Thoracic aorta (tissue), 2 donors: Measurements from ENCODE around the gene SSH2. TPM values are rescaled to one million over a fixed set of nuclear protein-coding genes. Genes with fewer than 3 reads are reported as not detected.
"Not testable (repeated sequence)": the region's sequence is repeated elsewhere in the genome, so short reads cannot be mapped to it uniquely, and the experiment has no call there.

Experiments
- ATAC-seq: fragments of 150-250 bp; one replicate; pipeline ENCODE4 v1.8.0; 2017; ENCODE audit warnings: low read depth; ENCODE audit not compliant: insufficient number of reproducible peaks, low FRiP score
- DNase-seq: peaks from one replicate; pipeline ENCODE4 v3.0.0-alpha.2; 2020; ENCODE audit warnings: low spot score
- H3K27ac ChIP-seq, 2 donors: fragments of 200-600 bp; sonication (generic); 1 replicate in 1 of 2; 2 replicates in 1 of 2; pipeline ENCODE4 v1.5.1; 2016; ENCODE audit warnings: mild to moderate bottlenecking in 2 of 2, moderate library complexity in 2 of 2
- H3K27me3 ChIP-seq: fragments of 200-600 bp; sonication (generic); replicated peaks from 2 replicates; pipeline ENCODE4 v1.6.0; 2016; ENCODE audit warnings: mild to moderate bottlenecking; ENCODE audit not compliant: insufficient read depth
- H3K36me3 ChIP-seq: fragments of 200-600 bp; sonication (generic); one replicate; pipeline ENCODE4 v1.5.1; 2016
- H3K4me1 ChIP-seq, 2 donors: fragments of 200-600 bp; sonication (generic); 1 replicate in 1 of 2; 2 replicates in 1 of 2; pipeline versions ENCODE4 v1.5.1 to v1.6.0; 2016; ENCODE audit warnings: low read depth in 2 of 2, mild to moderate bottlenecking in 1 of 2; ENCODE audit not compliant: control insufficient read depth in 1 of 2
- H3K4me3 ChIP-seq: fragments of 200-600 bp; sonication (generic); 2 replicates; pipeline ENCODE4 v1.5.1; 2016; ENCODE audit warnings: mild to moderate bottlenecking
- H3K9me3 ChIP-seq: fragments of 200-600 bp; sonication (generic); 2 replicates; pipeline ENCODE4 v1.5.1; 2016
- total RNA-seq, 2 donors: library from RNA; depleted of rRNA; stranded (reverse); fragments of >200 nt; gene quantifications; one replicate each; pipeline versions ENCODE4 v1.1.0 to v1.2.3, GENCODE V29; 2016
- TF ChIP-seq, protein P1 (sequence below): fragments of 200-600 bp; sonication (generic); IDR thresholded peaks from one replicate; pipeline ENCODE4 v1.5.1; 2019; ENCODE audit warnings: antibody characterized with exemption

Gene SSH2
- total RNA-seq, 2 donors from 2014 or later, result 31.5 to 33.2 TPM

GRCh38 chr17:29787995-29788394 lies 142.0 kb downstream of the SSH2 start:
- H3K4me3 ChIP-seq, result no peak overlapping the region
- no peak for DNase-seq

DNA sequence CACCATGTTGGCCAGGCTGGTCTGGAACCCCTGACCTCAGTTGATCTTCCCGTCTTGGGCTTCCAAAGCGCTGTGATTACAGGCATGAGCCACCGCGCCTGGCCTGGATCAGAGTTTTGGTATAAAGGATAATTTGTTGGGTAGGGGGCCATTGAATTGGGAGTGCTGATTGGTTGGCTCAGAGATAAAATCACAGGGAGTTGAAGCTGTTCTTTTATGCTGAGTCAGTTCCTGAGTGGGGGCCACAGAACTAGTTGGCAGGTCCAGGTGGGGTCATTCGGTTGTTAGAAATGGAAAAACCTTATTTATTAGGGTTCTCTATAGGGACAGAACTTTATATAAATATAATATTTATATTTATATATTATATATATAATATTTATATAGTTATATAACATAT lies 147.1 kb downstream of the SSH2 start:
- H3K27ac ChIP-seq, result no peak overlapping the region
- no peak for ATAC-seq
- H3K4me3 ChIP-seq, result no peak overlapping the region
- no peaks in the 10 kb centered on the region for H3K36me3 ChIP-seq
- H3K4me1 ChIP-seq, result peaks cover 19 to 21% of the 10 kb centered on the region in 2 donors
- no peak for DNase-seq
- H3K27me3 ChIP-seq, result no peaks in the 10 kb centered on the region
- no peaks in the 10 kb centered on the region for H3K9me3 ChIP-seq
- TF ChIP-seq, protein P1, sequence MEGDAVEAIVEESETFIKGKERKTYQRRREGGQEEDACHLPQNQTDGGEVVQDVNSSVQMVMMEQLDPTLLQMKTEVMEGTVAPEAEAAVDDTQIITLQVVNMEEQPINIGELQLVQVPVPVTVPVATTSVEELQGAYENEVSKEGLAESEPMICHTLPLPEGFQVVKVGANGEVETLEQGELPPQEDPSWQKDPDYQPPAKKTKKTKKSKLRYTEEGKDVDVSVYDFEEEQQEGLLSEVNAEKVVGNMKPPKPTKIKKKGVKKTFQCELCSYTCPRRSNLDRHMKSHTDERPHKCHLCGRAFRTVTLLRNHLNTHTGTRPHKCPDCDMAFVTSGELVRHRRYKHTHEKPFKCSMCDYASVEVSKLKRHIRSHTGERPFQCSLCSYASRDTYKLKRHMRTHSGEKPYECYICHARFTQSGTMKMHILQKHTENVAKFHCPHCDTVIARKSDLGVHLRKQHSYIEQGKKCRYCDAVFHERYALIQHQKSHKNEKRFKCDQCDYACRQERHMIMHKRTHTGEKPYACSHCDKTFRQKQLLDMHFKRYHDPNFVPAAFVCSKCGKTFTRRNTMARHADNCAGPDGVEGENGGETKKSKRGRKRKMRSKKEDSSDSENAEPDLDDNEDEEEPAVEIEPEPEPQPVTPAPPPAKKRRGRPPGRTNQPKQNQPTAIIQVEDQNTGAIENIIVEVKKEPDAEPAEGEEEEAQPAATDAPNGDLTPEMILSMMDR, result no peak

More at GRCh38 chr17:29787995-29788394, 142.0 kb downstream of the SSH2 start:
- ATAC-seq, result no peak
- TF ChIP-seq, protein P1, result no peak
- no peaks in the 10 kb centered on the region for H3K27me3 ChIP-seq
- H3K27ac ChIP-seq, result peak overlapping the region in 1 of 2 donors; percentile 84
- H3K36me3 ChIP-seq, result no peaks in the 10 kb centered on the region
- no peaks in the 10 kb centered on the region for H3K9me3 ChIP-seq
- peaks cover 36% of the 10 kb centered on the region in 2 donors for H3K4me1 ChIP-seq

DNA sequence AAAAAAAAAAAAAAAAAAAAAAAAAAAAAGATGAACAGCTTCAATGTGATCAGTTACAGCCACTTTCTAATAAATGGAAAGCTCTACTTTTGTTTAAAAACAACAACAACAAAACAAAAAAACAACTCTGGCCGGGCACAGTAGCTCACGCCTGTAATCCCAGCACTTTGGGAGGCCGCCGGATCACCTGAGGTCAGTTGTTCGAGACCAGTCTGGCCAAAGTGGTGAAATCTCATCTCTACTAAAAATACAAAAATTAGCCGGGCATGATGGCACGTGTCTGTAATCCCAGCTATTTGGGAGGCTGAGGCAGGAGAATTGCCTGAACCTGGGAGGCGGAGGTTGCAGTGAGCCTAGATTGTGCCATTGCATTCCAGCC lies 150.2 kb downstream of the SSH2 start:
- H3K36me3 ChIP-seq, H3K27ac ChIP-seq, DNase-seq, H3K9me3 ChIP-seq, ATAC-seq, H3K4me3 ChIP-seq, H3K27me3 ChIP-seq: not testable (repeated sequence)
- H3K4me1 ChIP-seq, result peaks cover 10 to 17% of the 10 kb centered on the region in 2 donors

DNA sequence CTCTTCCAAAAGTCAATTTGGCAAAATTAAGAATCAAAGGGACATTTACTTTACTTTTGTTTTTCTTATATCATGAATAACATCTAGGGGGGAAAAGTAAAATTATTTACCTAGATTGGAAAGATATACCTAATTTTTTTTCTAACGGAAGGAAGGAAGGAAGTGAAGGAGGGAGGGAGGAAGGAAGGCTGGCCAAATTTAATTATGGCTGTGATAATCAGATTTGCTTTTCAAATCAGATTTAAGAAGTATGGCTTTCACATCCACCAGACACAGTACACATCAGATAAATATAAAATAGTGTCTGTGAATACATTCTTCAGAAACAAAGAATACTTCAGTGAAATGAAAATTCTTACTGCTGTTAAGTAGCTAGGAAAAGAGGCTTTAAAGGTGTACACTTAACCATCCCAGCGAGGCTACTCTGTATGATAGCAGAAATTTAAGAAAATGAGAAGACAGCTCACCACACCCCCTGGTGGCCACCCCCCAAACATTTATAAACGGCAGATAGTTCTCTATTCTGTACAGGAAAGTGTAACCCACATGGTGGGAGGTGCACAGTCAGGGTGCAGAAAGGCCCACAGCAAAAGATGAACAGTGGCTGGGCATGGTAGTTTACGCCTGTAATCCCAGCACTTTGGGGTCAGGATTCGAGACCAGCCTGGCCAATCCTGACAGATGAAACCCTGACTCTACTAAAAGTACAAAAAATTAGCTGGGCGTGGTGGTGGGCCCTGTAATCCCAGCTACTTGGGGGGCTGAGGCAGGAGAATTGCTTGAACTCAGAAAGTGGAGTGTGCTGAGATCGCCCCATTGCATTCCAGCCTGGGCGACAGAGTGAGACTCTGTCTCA lies 150.8 kb downstream of the SSH2 start:
- peaks cover 4 to 10% of the 10 kb centered on the region in 2 donors for H3K4me1 ChIP-seq
- no peaks in the 10 kb centered on the region for H3K36me3 ChIP-seq
- DNase-seq (no peak), ATAC-seq (peak; percentile 73)
- H3K27ac ChIP-seq, result no peak overlapping the region
- no peak overlapping the region for H3K4me3 ChIP-seq
- TF ChIP-seq, protein P1, result peak; percentile 78
- no peaks in the 10 kb centered on the region for H3K9me3 ChIP-seq
- no peaks in the 10 kb centered on the region for H3K27me3 ChIP-seq

DNA sequence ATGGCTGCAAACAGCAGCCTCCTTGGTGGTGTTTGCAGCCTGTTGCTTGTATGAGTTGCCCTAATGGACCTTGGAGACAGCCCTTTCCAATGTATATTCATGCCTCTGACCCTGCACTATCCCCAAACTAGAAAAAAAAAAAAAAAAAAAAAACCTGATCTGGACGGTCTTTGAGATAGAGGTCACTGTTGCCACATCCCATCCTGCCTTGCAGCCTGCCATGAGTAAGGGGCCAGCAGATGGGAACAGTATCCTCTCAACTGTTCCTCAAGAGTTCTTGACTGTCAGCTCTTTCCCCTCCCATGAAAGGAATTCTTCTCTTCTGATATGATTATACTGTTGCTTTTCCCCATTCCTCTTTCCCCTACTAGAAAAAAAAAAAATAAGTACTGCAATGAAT lies 152.4 kb downstream of the SSH2 start:
- TF ChIP-seq, protein P1, result no peak
- no peaks in the 10 kb centered on the region for H3K27me3 ChIP-seq
- peaks cover 3 to 16% of the 10 kb centered on the region in 2 donors for H3K4me1 ChIP-seq
- ATAC-seq (no peak), DNase-seq (no peak)
- H3K36me3 ChIP-seq, result no peaks in the 10 kb centered on the region
- H3K27ac ChIP-seq, result no peak overlapping the region
- H3K4me3 ChIP-seq, result no peak overlapping the region
- no peaks in the 10 kb centered on the region for H3K9me3 ChIP-seq
